GM12878 (cell line): Measurements from ENCODE around the gene HELZ. TPM values are rescaled to one million over a fixed set of nuclear protein-coding genes. Genes with fewer than 3 reads are reported as not detected.

Source experiments
- ATAC-seq: fragments of 200-7000 bp; cut with Tn5 transposase; 3 replicates; pipeline ENCODE4 v1.9.1; 2020; ENCODE audit warnings: mild to moderate bottlenecking, moderate library complexity
- BruUV-seq: library from RNA; stranded (reverse); fragments of 400-500 nt; replicated peaks from 2 replicates; lab custom pipeline; 2021; lab: Mats Ljungman, UMichigan
- CTCF ChIA-PET: fragments of 300-600 bp; sonication (Branson Sonifier 250); formaldehyde crosslinking; extraction: SDS; loops from one replicate; lab custom pipeline; 2021; ENCODE audit warnings: inconsistent platforms; lab: Yijun Ruan, JAX
- POLR2A ChIA-PET: fragments of 350-600 bp; formaldehyde crosslinking; extraction: SDS; loops from one replicate; lab custom pipeline; 2021; ENCODE audit warnings: inconsistent platforms; lab: Charles Lee
- RAD21 ChIA-PET: fragments of 300-600 bp; sonication (Branson Sonifier 250); formaldehyde crosslinking; loops from one replicate; lab custom pipeline; 2023; ENCODE audit warnings: antibody characterized with exemption; ENCODE audit not compliant: unreplicated experiment; lab: Charles Lee
- SMC1A ChIA-PET: fragments of 300-600 bp; sonication (Branson Sonifier 250); formaldehyde crosslinking; loops from one replicate; lab custom pipeline; 2023; ENCODE audit not compliant: unreplicated experiment, uncharacterized antibody; lab: Charles Lee
- DNase-seq: peaks from one replicate; pipeline ENCODE4 v3.0.0-alpha.2; 2011; ENCODE audit warnings: low read depth, low spot score
- FAIRE-seq: peaks from 3 replicates; lab custom pipeline; 2011; peaks lifted over from hg19 to GRCh38; lab: Jason Lieb, UNC
- H2AFZ ChIP-seq: 2 replicates; pipeline ENCODE4 v1.6.0; 2011; ENCODE audit warnings: low read depth, low read length, control low read depth; ENCODE audit not compliant: control insufficient read depth
- H3K27ac ChIP-seq: 2 replicates; pipeline ENCODE4 v1.5.1; 2011; ENCODE audit warnings: control low read depth; ENCODE audit not compliant: control insufficient read depth, insufficient read depth
- H3K27me3 ChIP-seq, 2 experiments: replicated peaks in 1 of 2; 2 replicates each; pipeline versions ENCODE4 v1.6.0 to v1.6.1; 2011; ENCODE audit warnings: low read length in 1 of 2; ENCODE audit not compliant: control insufficient read depth in 2 of 2, insufficient read depth in 2 of 2
- H3K36me3 ChIP-seq, 2 experiments: 2 replicates each; pipeline ENCODE4 v1.5.1; 2011; ENCODE audit warnings: low read length in 1 of 2; ENCODE audit not compliant: control insufficient read depth in 2 of 2, insufficient read depth in 2 of 2
- H3K4me1 ChIP-seq: 2 replicates; pipeline ENCODE4 v1.6.1; 2011; ENCODE audit warnings: mild to moderate bottlenecking, low read length, moderate library complexity, mixed read lengths; ENCODE audit not compliant: control insufficient read depth, insufficient read depth
- H3K4me2 ChIP-seq: 2 replicates; pipeline ENCODE4 v1.6.0; 2011; ENCODE audit warnings: control low read depth; ENCODE audit not compliant: control insufficient read depth, insufficient read depth
- H3K4me3 ChIP-seq: fragments of 200-600 bp; sonication (generic); 2 replicates; pipeline ENCODE4 v1.5.1; 2016
- H3K79me2 ChIP-seq: 2 replicates; pipeline ENCODE4 v1.6.0; 2011; ENCODE audit warnings: low read length; ENCODE audit not compliant: control insufficient read depth, insufficient read depth
- H3K9ac ChIP-seq: 2 replicates; pipeline ENCODE4 v1.8.0; 2011; ENCODE audit warnings: low read length, control low read depth, mixed read lengths; ENCODE audit not compliant: control insufficient read depth, insufficient read depth
- H3K9me3 ChIP-seq: replicated peaks from 3 replicates; pipeline ENCODE4 v1.5.1; 2011; ENCODE audit warnings: mild to moderate bottlenecking, low read length; ENCODE audit not compliant: control insufficient read depth, insufficient read depth
- H4K20me1 ChIP-seq: 2 replicates; pipeline ENCODE4 v1.6.0; 2011; ENCODE audit not compliant: control insufficient read depth, insufficient read depth
- CTCF ChIP-seq, 3 experiments: IDR thresholded peaks in 2 of 3; conservative IDR thresholded peaks in 1 of 3; 2 replicates each; pipeline ENCODE4 v1.5.1; 2011; ENCODE audit warnings: low read depth in 3 of 3, low read length in 3 of 3, mild to moderate bottlenecking in 3 of 3, control low read depth in 2 of 3, moderate library complexity in 2 of 3, inconsistent platforms in 1 of 3, mixed read lengths in 1 of 3; ENCODE audit not compliant: control insufficient read depth in 2 of 3, insufficient read depth in 1 of 3; ENCODE audit errors: extremely low read depth in 1 of 3
- E2F4 ChIP-seq: IDR thresholded peaks from 2 replicates; pipeline ENCODE4 v1.6.1; 2012; ENCODE audit warnings: low read depth, low read length, improper control_type of control experiment
- EED ChIP-seq: sonication (generic); IDR thresholded peaks from 2 replicates; pipeline ENCODE4 v1.6.1; 2016; ENCODE audit warnings: antibody characterized with exemption, low read depth
- FOXK2 ChIP-seq: fragments of 450-650 bp; IDR thresholded peaks from 2 replicates; pipeline ENCODE4 v1.6.1; 2017; ENCODE audit warnings: mild to moderate bottlenecking, moderate library complexity
- RAD51 ChIP-seq: fragments of 450-650 bp; IDR thresholded peaks from 2 replicates; pipeline ENCODE4 v1.6.1; 2016; ENCODE audit warnings: moderate library complexity, mild to moderate bottlenecking, inconsistent platforms
- TCF7 ChIP-seq: IDR thresholded peaks from 2 replicates; pipeline ENCODE4 v1.6.1; 2014; ENCODE audit warnings: antibody characterized with exemption, borderline replicate concordance
- USF1 ChIP-seq: IDR thresholded peaks from 2 replicates; pipeline ENCODE4 v1.6.1; 2011; ENCODE audit warnings: borderline replicate concordance, low read depth, mild to moderate bottlenecking, moderate library complexity, mixed read lengths, low read length; ENCODE audit not compliant: insufficient read depth; ENCODE audit errors: extremely low read length
- WRNIP1 ChIP-seq: IDR thresholded peaks from 2 replicates; pipeline ENCODE4 v1.6.1; 2011; ENCODE audit warnings: low read depth, low read length, improper control_type of control experiment, borderline replicate concordance
- ZBTB40 ChIP-seq: fragments of 450-650 bp; IDR thresholded peaks from 2 replicates; pipeline ENCODE4 v1.6.1; 2016; ENCODE audit warnings: mild to moderate bottlenecking, moderate library complexity, borderline replicate concordance
- ZNF24 ChIP-seq: fragments of 450-650 bp; IDR thresholded peaks from 2 replicates; pipeline ENCODE4 v1.6.1; 2017; ENCODE audit warnings: antibody characterized with exemption, mild to moderate bottlenecking
- ZNF274 ChIP-seq: IDR thresholded peaks from one replicate; pipeline ENCODE4 v1.8.0; 2011; ENCODE audit not compliant: insufficient read length, insufficient read depth
- WGBS: methylation state at CpG from one replicate; pipeline ENCODE4 v1.1.6; 2016; ENCODE audit warnings: low lambda C conversion rate; ENCODE audit not compliant: insufficient replicate concordance, insufficient coverage; ENCODE audit errors: missing lambda C conversion rate; 5-methylcytosine and 5-hydroxymethylcytosine counted together
- in situ Hi-C: fragments of 300-500 bp; cut with MboI; formaldehyde crosslinking; loops from 9 replicates; pipeline ENCODE4 v1.14.3; 2018; ENCODE audit warnings: mixed read lengths
- intact Hi-C: fragments of 100-400 bp; cut with micrococcal nuclease; formaldehyde crosslinking; loops from one replicate; pipeline ENCODE4 v1.14.2; 2022; ENCODE audit not compliant: unreplicated experiment
- polyA plus RNA-seq, 11 experiments: library from polyadenylated mRNA; depleted of rRNA in 4 of 11; unstranded in 6 of 11; stranded (reverse) in 5 of 11; fragments of >200 nt; fragmentation: Nextera tagmentation in 4 of 11; fragmentation: Illumina TruSeq in 1 of 11; extraction: Ambion mirVana in 4 of 11; extraction: Trizol in 1 of 11; gene quantifications; 1 replicate in 1 of 11; 2 replicates in 10 of 11; pipeline versions ENCODE4 v1.2.1 to v1.2.3, GENCODE V29; 2011 to 2016; ENCODE audit warnings: inconsistent platforms in 2 of 11, missing spikeins in 2 of 11, low read depth in 1 of 11
- total RNA-seq, 4 experiments: library from RNA; depleted of rRNA in 3 of 4; stranded (reverse); fragments of >200 nt in 3 of 4; fragmentation: Illumina TruSeq in 1 of 4; extraction: Trizol in 1 of 4; gene quantifications; 2 replicates each; pipeline versions ENCODE4 v1.2.1 to v1.2.3, GENCODE V29; 2013 to 2021

HELZ gene
- total and polyA plus RNA-seq, 10 of the 15 experiments (the other 5 are each of a cell fraction or from before 2014, with no cell fraction given): 1.5 to 36.8 (median 19.1) TPM

GRCh38 chr17:67293251-67294203 lies 48.5 kb upstream of the HELZ start (continued):
- TF ChIP-seq ZNF24 (peak; percentile 71), WRNIP1 (no peak), ZNF274 (no peak), EED (no peak)
- TF ChIP-seq, all 136 proteins: peak for 9

- Histone ChIP-seq H3K9ac (no peak overlapping the region), H3K4me3 (no peak overlapping the region), H4K20me1 (no peaks in the 10 kb centered on the region), H3K27ac (no peak overlapping the region), H3K27me3 (no peaks in the 10 kb centered on the region), H3K4me2 (no peak overlapping the region), H3K36me3 (no peaks in the 10 kb centered on the region), H3K79me2 (no peaks in the 10 kb centered on the region), H3K4me1 (no peaks in the 10 kb centered on the region), H3K9me3 (no peaks in the 10 kb centered on the region), H2AFZ (no peak overlapping the region)
- FAIRE-seq: no peak
- DNase-seq: no peak
- no peak for ATAC-seq
- 51% methylated on average over 11 of the region's 11 CpGs for WGBS
- in situ Hi-C loops (loop anchor here (10.0 kb wide), 1 partner anchor 566 kb away; no protein-coding TSS in a partner anchor), intact Hi-C loops (loop anchor here (5.0 kb wide), 1 partner anchor 574 kb away; no protein-coding TSS in a partner anchor)
- ChIA-PET SMC1A (no interaction called here), CTCF (interaction anchor here (0.8 to 1.8 kb wide), 3 partner anchors 18 to 209 kb away, joined by 3 to 7 read pairs (median 4); no protein-coding TSS in a partner anchor), RAD21 (interaction anchor here (0.6 kb wide), 1 partner anchor 560 kb away, joined by 3 read pairs; no protein-coding TSS in a partner anchor), POLR2A (interaction anchor here (0.6 kb wide), 2 partner anchors 79 to 119 kb away, joined by 3 to 7 read pairs; no protein-coding TSS in a partner anchor)
- BruUV-seq: no TSS peak
- TF ChIP-seq CTCF (IDR thresholded peaks at IDR 0.05 in 2 of 3, conservative IDR thresholded peaks at IDR 0.05 in 1 of 3; ENCODE audit: control insufficient read depth in 2 of 3, extremely low read depth in 1 of 3, insufficient read depth in 1 of 3, low read depth in 3 of 3, low read length in 3 of 3): no peak
- no peak for TF ChIP-seq FOXK2
- TF ChIP-seq E2F4: no peak
- TF ChIP-seq TCF7: no peak
- TF ChIP-seq USF1: no peak
- no peak for TF ChIP-seq RAD51
- no peak for TF ChIP-seq ZBTB40
Measured at GRCh38 chr17:67290711-67291291, 45.8 kb upstream of the HELZ start.
